Stomach (tissue), 19 donors: ENCODE measurements around the gene SOCS7. TPM values are rescaled to one million over a fixed set of nuclear protein-coding genes. Genes with fewer than 3 reads are reported as not detected.

ENCODE experiments used
- DNase-seq, 2 donors: peaks; one replicate each; pipeline versions ENCODE4 v3.0.0 to v3.0.0-alpha.2; 2013 to 2019
- H3K27ac ChIP-seq, 5 donors: fragments of 200-600 bp in 4 of 5; sonication (generic) in 4 of 5; one replicate each; pipeline ENCODE4 v1.5.1; 2013 to 2019; ENCODE audit warnings: mild to moderate bottlenecking in 1 of 5, moderate library complexity in 1 of 5
- H3K27me3 ChIP-seq, 3 donors: fragments of 200-600 bp; sonication (generic); one replicate each; pipeline ENCODE4 v1.5.1; 2017 to 2019; ENCODE audit warnings: mixed run types in 1 of 3
- H3K36me3 ChIP-seq, 4 donors: fragments of 200-600 bp; sonication (generic); 1 replicate in 3 of 4; 2 replicates in 1 of 4; pipeline ENCODE4 v1.5.1; 2016 to 2019
- H3K4me1 ChIP-seq, 4 donors: fragments of 200-600 bp; sonication (generic); one replicate each; pipeline ENCODE4 v1.5.1; 2016 to 2019
- H3K4me3 ChIP-seq, 4 donors: fragments of 200-600 bp; sonication (generic) in 3 of 4; one replicate each; pipeline ENCODE4 v1.5.1; 2016 to 2019; ENCODE audit warnings: mild to moderate bottlenecking in 1 of 4
- H3K9me3 ChIP-seq, 4 donors: fragments of 200-600 bp; sonication (generic); one replicate each; pipeline ENCODE4 v1.5.1; 2016 to 2019
- EP300 ChIP-seq: sonication (generic); formaldehyde crosslinking; IDR thresholded peaks from one replicate; pipeline ENCODE4 v1.6.1; 2017; ENCODE audit warnings: antibody characterized with exemption
- POLR2A ChIP-seq, 4 donors: fragments of 450-650 bp; IDR thresholded peaks; one replicate each; pipeline ENCODE4 v1.6.1; 2016; ENCODE audit warnings: antibody characterized with exemption in 4 of 4, control low read depth in 2 of 4, mild to moderate bottlenecking in 1 of 4, moderate library complexity in 1 of 4
- POLR2AphosphoS5 ChIP-seq, 3 donors: sonication (generic); formaldehyde crosslinking; IDR thresholded peaks; one replicate each; pipeline ENCODE4 v1.6.1; 2016; ENCODE audit warnings: antibody characterized with exemption in 3 of 3
- WGBS, 5 donors: extraction: QIAGEN DNeasy Blood & Tissue Kit in 3 of 5; methylation state at CpG; one replicate each; pipeline versions ENCODE4 v1.1.5 to v1.1.7; 2013 to 2018; 5-methylcytosine and 5-hydroxymethylcytosine counted together
- intact Hi-C: fragments of 100-400 bp; cut with DNase I; formaldehyde crosslinking; loops from one replicate; pipeline ENCODE4 v1.15.1; 2023; ENCODE audit warnings: low total_unique reads
- long read RNA-seq, 10 donors: transcript quantifications; one replicate each; lab custom pipeline, GENCODE V29; 2026
- polyA plus RNA-seq, 3 donors: library from polyadenylated mRNA; stranded (reverse); fragments of 200-250 nt; gene quantifications; one replicate each; pipeline ENCODE4 v1.2.3, GENCODE V29; 2013
- total RNA-seq, 5 donors: library from RNA; depleted of rRNA; stranded (reverse); fragments of >200 nt; gene quantifications; one replicate each; pipeline versions ENCODE4 v1.1.0 to v1.2.3, GENCODE V29; 2014 to 2016
- TF ChIP-seq, protein P1 (sequence below), 7 experiments: fragments of 450-650 bp in 4 of 7; fragments of 200-600 bp in 3 of 7; sonication (generic) in 3 of 7; IDR thresholded peaks; one replicate each; pipeline ENCODE4 v1.5.1; 2016 to 2019; ENCODE audit warnings: antibody characterized with exemption in 7 of 7, control low read depth in 2 of 7, mild to moderate bottlenecking in 1 of 7
- donor health status: healthy with polysubstance abuse.
- donor health status: Bipolar disorder and iron deficiency.
- donor health status: healthy.

SOCS7 gene, protein sequence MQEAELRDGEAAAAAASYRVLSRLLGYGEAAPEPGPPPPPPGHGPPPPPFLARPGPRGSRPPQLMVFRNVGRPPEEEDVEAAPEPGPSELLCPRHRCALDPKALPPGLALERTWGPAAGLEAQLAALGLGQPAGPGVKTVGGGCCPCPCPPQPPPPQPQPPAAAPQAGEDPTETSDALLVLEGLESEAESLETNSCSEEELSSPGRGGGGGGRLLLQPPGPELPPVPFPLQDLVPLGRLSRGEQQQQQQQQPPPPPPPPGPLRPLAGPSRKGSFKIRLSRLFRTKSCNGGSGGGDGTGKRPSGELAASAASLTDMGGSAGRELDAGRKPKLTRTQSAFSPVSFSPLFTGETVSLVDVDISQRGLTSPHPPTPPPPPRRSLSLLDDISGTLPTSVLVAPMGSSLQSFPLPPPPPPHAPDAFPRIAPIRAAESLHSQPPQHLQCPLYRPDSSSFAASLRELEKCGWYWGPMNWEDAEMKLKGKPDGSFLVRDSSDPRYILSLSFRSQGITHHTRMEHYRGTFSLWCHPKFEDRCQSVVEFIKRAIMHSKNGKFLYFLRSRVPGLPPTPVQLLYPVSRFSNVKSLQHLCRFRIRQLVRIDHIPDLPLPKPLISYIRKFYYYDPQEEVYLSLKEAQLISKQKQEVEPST
- total RNA-seq (10 to 100 TPM in 4 of 5 donors, 1 to 10 TPM in 1; 4.9 to 52.4 (median 14.1) TPM), polyA plus RNA-seq (10 to 100 TPM in 1 of 3 donors, 1 to 10 TPM in 2; 2.5 to 10.4 (median 7.2) TPM)
- long read RNA-seq, donor 1, result 0 reads
- long read RNA-seq, donor 2, result 0 reads
- long read RNA-seq, donor 3, result 0 reads
- long read RNA-seq, donor 4, result 0 reads
- long read RNA-seq, donor 5, full-length matches to known transcripts, result 2 of 2 reads
- long read RNA-seq, donor 5, partial matches to known transcripts, result 0 of 2 reads
- long read RNA-seq, donor 5, other reads (novel, unspliced or antisense), result 0 of 2 reads
- long read RNA-seq, donor 6, partial matches to known transcripts, result 0 of 2 reads
- long read RNA-seq, donor 6, other reads (novel, unspliced or antisense), result 0 of 2 reads
- long read RNA-seq, donor 7, result 0 reads
- long read RNA-seq, donor 8, partial matches to known transcripts, result 0 of 1 reads
- long read RNA-seq, donor 8, other reads (novel, unspliced or antisense), result 0 of 1 reads
- long read RNA-seq, donor 9, result 0 reads
- long read RNA-seq, donor 10, result 0 reads

DNA sequence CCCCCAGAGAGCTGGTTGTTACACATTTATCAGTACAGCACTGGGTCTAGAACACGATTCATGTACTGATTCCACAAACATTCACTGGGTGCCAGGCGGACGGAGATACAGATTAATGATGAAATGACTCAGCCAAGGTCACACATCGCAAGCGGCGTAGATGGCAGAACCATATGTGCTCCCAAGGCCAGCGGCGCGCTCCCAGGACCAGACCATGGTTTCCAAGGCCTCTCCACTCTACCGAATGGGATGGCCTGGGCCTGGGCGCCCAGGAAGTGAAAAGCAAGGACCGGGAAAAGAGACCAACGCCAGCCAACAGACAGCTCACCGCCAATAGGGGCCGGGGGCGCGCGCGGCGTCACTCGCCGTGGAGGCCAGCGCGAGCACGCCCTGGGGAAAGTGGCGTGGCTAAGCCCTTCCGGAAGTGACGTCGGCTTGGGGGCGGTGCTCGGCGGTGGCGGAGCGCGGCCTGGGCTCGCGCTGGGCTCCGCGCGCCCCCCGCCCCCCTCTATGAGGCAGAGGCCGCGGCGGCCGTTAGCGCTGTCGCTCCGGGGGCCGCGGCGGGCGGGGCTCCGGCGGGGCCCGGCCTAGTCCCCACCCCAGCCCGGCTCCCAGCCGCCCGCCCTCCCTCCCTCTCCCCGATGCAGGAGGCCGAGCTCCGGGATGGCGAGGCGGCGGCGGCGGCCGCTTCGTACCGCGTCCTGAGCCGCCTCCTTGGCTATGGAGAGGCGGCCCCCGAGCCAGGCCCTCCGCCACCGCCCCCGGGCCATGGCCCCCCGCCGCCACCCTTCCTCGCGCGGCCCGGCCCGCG is at the start of gene SOCS7:
SOCS7 (plus strand) TSS at position 433 of the 811 bp plus-strand sequence; CDS start at position 642, 209 bp downstream.
- Histone ChIP-seq H3K4me3 (peak within 1 kb of the TSS; percentile 77 to 99 (median 91)), H3K9me3 (no peaks in the 10 kb centered on the region), H3K27me3 (no peaks in the 10 kb centered on the region), H3K36me3 (no peaks in the 10 kb centered on the region), H3K27ac (peak within 1 kb of the TSS; percentile 86 to 92 (median 90)), H3K4me1 (peaks cover 17 to 56% (median 39%) of the 10 kb centered on the region in 4 donors)
- 4 to 6% (median 6%) methylated on average over 26 to 82 of the region's 84 CpGs for WGBS, 5 donors
- DNase-seq, result peak; percentile 94 to 99
- intact Hi-C loops, result no loop called here
- TF ChIP-seq POLR2AphosphoS5 (IDR thresholded peaks at IDR 0.05), result peak; percentile 39 to 88 (median 80)
- no peak for TF ChIP-seq POLR2A (IDR thresholded peaks at IDR 0.05)

DNA sequence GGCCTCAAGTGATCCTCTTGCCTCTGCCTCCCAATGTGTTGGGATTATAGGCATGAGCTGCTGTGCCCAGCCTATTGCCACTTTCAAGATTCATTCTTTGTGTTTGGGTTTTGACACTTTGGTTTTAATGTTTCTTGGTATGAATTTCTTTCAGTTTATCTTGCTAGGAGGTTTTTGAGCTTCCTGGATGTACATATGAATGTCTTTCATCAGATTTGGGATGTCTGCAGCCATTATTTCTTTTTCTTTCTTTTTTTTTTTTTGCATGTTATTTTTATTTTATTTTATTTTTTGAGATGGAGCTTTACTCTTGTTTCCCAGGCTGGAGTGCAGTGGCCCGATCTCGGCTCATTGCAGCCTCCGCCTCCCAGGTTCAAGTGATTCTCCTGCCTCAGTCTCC is 36.1 kb upstream of the SOCS7 start:
- TF ChIP-seq POLR2A (IDR thresholded peaks at IDR 0.05), result no peak
- TF ChIP-seq, protein P1, sequence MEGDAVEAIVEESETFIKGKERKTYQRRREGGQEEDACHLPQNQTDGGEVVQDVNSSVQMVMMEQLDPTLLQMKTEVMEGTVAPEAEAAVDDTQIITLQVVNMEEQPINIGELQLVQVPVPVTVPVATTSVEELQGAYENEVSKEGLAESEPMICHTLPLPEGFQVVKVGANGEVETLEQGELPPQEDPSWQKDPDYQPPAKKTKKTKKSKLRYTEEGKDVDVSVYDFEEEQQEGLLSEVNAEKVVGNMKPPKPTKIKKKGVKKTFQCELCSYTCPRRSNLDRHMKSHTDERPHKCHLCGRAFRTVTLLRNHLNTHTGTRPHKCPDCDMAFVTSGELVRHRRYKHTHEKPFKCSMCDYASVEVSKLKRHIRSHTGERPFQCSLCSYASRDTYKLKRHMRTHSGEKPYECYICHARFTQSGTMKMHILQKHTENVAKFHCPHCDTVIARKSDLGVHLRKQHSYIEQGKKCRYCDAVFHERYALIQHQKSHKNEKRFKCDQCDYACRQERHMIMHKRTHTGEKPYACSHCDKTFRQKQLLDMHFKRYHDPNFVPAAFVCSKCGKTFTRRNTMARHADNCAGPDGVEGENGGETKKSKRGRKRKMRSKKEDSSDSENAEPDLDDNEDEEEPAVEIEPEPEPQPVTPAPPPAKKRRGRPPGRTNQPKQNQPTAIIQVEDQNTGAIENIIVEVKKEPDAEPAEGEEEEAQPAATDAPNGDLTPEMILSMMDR (IDR thresholded peaks at IDR 0.05), result no peak
- no peak for TF ChIP-seq POLR2AphosphoS5 (IDR thresholded peaks at IDR 0.05)
- no peak for TF ChIP-seq EP300
- no peak overlapping the region for H3K27ac ChIP-seq
- H3K9me3 ChIP-seq, result no peaks in the 10 kb centered on the region
- no peaks in the 10 kb centered on the region for H3K4me1 ChIP-seq
- DNase-seq, result no peak
- 63 to 83% (median 65%) methylated on average over 3 of the region's 3 CpGs for WGBS, 5 donors
- H3K36me3 ChIP-seq, result peaks cover 4 to 76% (median 69%) of the 10 kb centered on the region in 4 donors
- no peaks in the 10 kb centered on the region for H3K27me3 ChIP-seq
- no peak overlapping the region for H3K4me3 ChIP-seq
- intact Hi-C loops, result no loop called here

GRCh38 chr17:38317081-38317480 is 34.6 kb upstream of the SOCS7 start:
- intact Hi-C loops, result no loop called here
- Histone ChIP-seq H3K4me1 (no peaks in the 10 kb centered on the region), H3K27me3 (no peaks in the 10 kb centered on the region), H3K9me3 (no peaks in the 10 kb centered on the region), H3K4me3 (no peak overlapping the region), H3K36me3 (peaks cover 7 to 74% (median 69%) of the 10 kb centered on the region in 4 donors), H3K27ac (no peak overlapping the region)
- no peak for DNase-seq
- 71 to 84% (median 81%) methylated on average over 3 of the region's 3 CpGs for WGBS, 5 donors
- TF ChIP-seq, protein P1 (IDR thresholded peaks at IDR 0.05), result no peak
- no peak for TF ChIP-seq POLR2AphosphoS5 (IDR thresholded peaks at IDR 0.05)
- no peak for TF ChIP-seq POLR2A (IDR thresholded peaks at IDR 0.05)
- no peak for TF ChIP-seq EP300

GRCh38 chr17:38320482-38320881 is 31.2 kb upstream of the SOCS7 start:
- H3K4me3 ChIP-seq, result no peak overlapping the region
- WGBS, 5 donors, result 83 to 90% (median 86%) methylated on average over 10 of the region's 10 CpGs

More at GRCh38 chr17:38320482-38320881, 31.2 kb upstream of the SOCS7 start:
- TF ChIP-seq POLR2A (IDR thresholded peaks at IDR 0.05) (no peak), POLR2AphosphoS5 (IDR thresholded peaks at IDR 0.05) (no peak), EP300 (no peak)
- TF ChIP-seq, protein P1 (IDR thresholded peaks at IDR 0.05), result no peak
- Histone ChIP-seq H3K36me3 (peaks cover 7 to 69% (median 66%) of the 10 kb centered on the region in 4 donors), H3K4me1 (peaks cover 12 to 24% (median 18%) of the 10 kb centered on the region in 4 donors), H3K27ac (no peak overlapping the region), H3K27me3 (no peaks in the 10 kb centered on the region), H3K9me3 (no peaks in the 10 kb centered on the region)
- intact Hi-C loops, result no loop called here
- peak in 1 of 2 donors; percentile 11 for DNase-seq
